Keratinocyte (primary cell): ENCODE data around the gene SLN. TPM values are rescaled to one million over a fixed set of nuclear protein-coding genes. Genes with fewer than 3 reads are reported as not detected.

Source experiments
- DNase-seq: peaks from one replicate; pipeline ENCODE4 v3.0.0-alpha.2; 2011; ENCODE audit warnings: low read depth, missing footprints, low spot score
- FAIRE-seq: peaks from 2 replicates; lab custom pipeline; 2011; peaks lifted over from hg19 to GRCh38; lab: Jason Lieb, UNC
- H2AFZ ChIP-seq: 2 replicates; pipeline ENCODE4 v1.6.0; 2012; ENCODE audit warnings: low read length, control low read depth, inconsistent platforms; ENCODE audit not compliant: control insufficient read depth
- H3K27ac ChIP-seq: 2 replicates; pipeline ENCODE4 v1.5.1; 2011; ENCODE audit warnings: low read length; ENCODE audit not compliant: control insufficient read depth, insufficient read depth
- H3K27me3 ChIP-seq: 3 replicates; pipeline ENCODE4 v1.6.0; 2011; ENCODE audit warnings: low read length; ENCODE audit not compliant: control insufficient read depth, insufficient read depth; ENCODE audit errors: extremely low read depth
- H3K36me3 ChIP-seq, 2 experiments: 2 replicates in 1 of 2; 3 replicates in 1 of 2; pipeline ENCODE4 v1.5.1; 2011; ENCODE audit warnings: low read length in 2 of 2, mild to moderate bottlenecking in 1 of 2; ENCODE audit not compliant: control insufficient read depth in 2 of 2, insufficient read depth in 2 of 2; ENCODE audit errors: extremely low read depth in 1 of 2
- H3K4me1 ChIP-seq: 3 replicates; pipeline ENCODE4 v1.5.1; 2011; ENCODE audit warnings: low read length; ENCODE audit not compliant: control insufficient read depth, insufficient read depth; ENCODE audit errors: extremely low read depth
- H3K4me2 ChIP-seq: 3 replicates; pipeline ENCODE4 v1.6.0; 2011; ENCODE audit warnings: low read depth, low read length; ENCODE audit not compliant: control insufficient read depth, insufficient read depth; ENCODE audit errors: extremely low read depth
- H3K4me3 ChIP-seq, 3 experiments: fragments of 200-600 bp in 1 of 3; sonication (generic) in 1 of 3; 2 replicates in 2 of 3; 3 replicates in 1 of 3; pipeline ENCODE4 v1.5.1; 2011 to 2016; ENCODE audit warnings: low read length in 3 of 3, mild to moderate bottlenecking in 3 of 3, control low read depth in 2 of 3, inconsistent platforms in 1 of 3, low read depth in 1 of 3, mixed read lengths in 1 of 3, mixed run types in 1 of 3, moderate library complexity in 1 of 3; ENCODE audit not compliant: control insufficient read depth in 2 of 3, insufficient read depth in 2 of 3; ENCODE audit errors: extremely low read depth in 1 of 3
- H3K79me2 ChIP-seq: 2 replicates; pipeline ENCODE4 v1.6.0; 2012; ENCODE audit warnings: low read length; ENCODE audit not compliant: control insufficient read depth, insufficient read depth
- H3K9ac ChIP-seq: 3 replicates; pipeline ENCODE4 v1.6.0; 2011; ENCODE audit warnings: low read length; ENCODE audit not compliant: control insufficient read depth, insufficient read depth; ENCODE audit errors: extremely low read depth
- H3K9me1 ChIP-seq: 3 replicates; pipeline ENCODE4 v1.6.0; 2011; ENCODE audit warnings: low read length; ENCODE audit not compliant: control insufficient read depth, insufficient read depth; ENCODE audit errors: extremely low read depth
- H3K9me3 ChIP-seq: 2 replicates; pipeline ENCODE4 v1.5.1; 2012; ENCODE audit warnings: low read depth, low read length; ENCODE audit not compliant: control insufficient read depth
- H4K20me1 ChIP-seq: 3 replicates; pipeline ENCODE4 v1.6.0; 2011; ENCODE audit warnings: low read length; ENCODE audit not compliant: control insufficient read depth, insufficient read depth; ENCODE audit errors: extremely low read depth
- EZH2 ChIP-seq: IDR thresholded peaks from one replicate; pipeline ENCODE4 v1.6.1; 2012; ENCODE audit warnings: inconsistent platforms, mild to moderate bottlenecking, low read length, moderate library complexity
- dilution Hi-C: fragments of 300-500 bp; cut with MboI; formaldehyde crosslinking; loops from one replicate; pipeline ENCODE4 v1.7.0; 2020; ENCODE audit warnings: low sequenced_read_pairs; ENCODE audit not compliant: extremely low pct_ligation_motif_present
- polyA plus RNA-seq, 5 experiments: library from polyadenylated mRNA; depleted of rRNA in 3 of 5; stranded (reverse) in 3 of 5; stranded (forward) in 1 of 5; unstranded in 1 of 5; fragments of >200 nt; gene quantifications; 1 replicate in 1 of 5; 2 replicates in 3 of 5; 3 replicates in 1 of 5; pipeline versions ENCODE4 v1.2.1 to v1.2.3, GENCODE V29; 2011 to 2012; ENCODE audit warnings: missing spikeins in 2 of 5, low read depth in 1 of 5, low replicate concordance in 1 of 5
- TF ChIP-seq, protein P1 (sequence below), 3 experiments: IDR thresholded peaks in 1 of 3; conservative IDR thresholded peaks in 1 of 3; optimal IDR thresholded peaks in 1 of 3; 2 replicates in 2 of 3; 3 replicates in 1 of 3; pipeline versions ENCODE3 to v1.5.1; 2011; ENCODE audit warnings: low read length in 3 of 3, mild to moderate bottlenecking in 3 of 3, moderate library complexity in 2 of 3, control low read depth in 1 of 3, inconsistent platforms in 1 of 3; ENCODE audit not compliant: insufficient read depth in 2 of 3; ENCODE audit errors: extremely low read depth in 1 of 3

Gene SLN
- polyA plus RNA-seq, 1 donor (not counting 4 experiments of a cell fraction or from before 2014, with no cell fraction given) = 0.12 TPM

DNA sequence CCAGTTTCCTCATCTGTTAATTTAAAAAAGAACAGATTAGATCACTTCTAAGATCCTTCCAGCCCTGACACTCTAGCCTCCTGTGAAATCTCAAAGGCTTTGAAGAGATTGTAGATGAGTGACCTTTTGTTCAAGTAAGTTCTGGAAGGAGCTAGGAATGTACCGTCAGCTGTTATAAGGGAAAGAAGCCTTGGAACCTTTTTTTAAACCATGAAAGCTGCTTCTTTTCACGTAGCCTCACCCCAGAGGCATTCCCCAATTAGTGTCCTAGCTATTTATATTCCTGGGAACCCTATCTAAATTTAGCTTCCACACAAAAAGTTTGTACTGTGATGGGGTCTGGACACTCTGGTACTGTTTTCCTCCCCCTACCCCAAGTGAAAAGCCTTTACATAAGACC is 35.8 kb upstream of the SLN start:
- Histone ChIP-seq H4K20me1 (no peaks in the 10 kb centered on the region), H3K4me2 (no peak overlapping the region), H3K4me1 (no peaks in the 10 kb centered on the region), H3K79me2 (no peaks in the 10 kb centered on the region), H3K9me1 (no peaks in the 10 kb centered on the region), H3K4me3 (no peak overlapping the region), H3K36me3 (no peaks in the 10 kb centered on the region), H3K27ac (no peak overlapping the region), H2AFZ (no peak overlapping the region), H3K9ac (no peak overlapping the region), H3K27me3 (no peaks in the 10 kb centered on the region), H3K9me3 (no peaks in the 10 kb centered on the region)
- no peak for DNase-seq
- TF ChIP-seq, protein P1, sequence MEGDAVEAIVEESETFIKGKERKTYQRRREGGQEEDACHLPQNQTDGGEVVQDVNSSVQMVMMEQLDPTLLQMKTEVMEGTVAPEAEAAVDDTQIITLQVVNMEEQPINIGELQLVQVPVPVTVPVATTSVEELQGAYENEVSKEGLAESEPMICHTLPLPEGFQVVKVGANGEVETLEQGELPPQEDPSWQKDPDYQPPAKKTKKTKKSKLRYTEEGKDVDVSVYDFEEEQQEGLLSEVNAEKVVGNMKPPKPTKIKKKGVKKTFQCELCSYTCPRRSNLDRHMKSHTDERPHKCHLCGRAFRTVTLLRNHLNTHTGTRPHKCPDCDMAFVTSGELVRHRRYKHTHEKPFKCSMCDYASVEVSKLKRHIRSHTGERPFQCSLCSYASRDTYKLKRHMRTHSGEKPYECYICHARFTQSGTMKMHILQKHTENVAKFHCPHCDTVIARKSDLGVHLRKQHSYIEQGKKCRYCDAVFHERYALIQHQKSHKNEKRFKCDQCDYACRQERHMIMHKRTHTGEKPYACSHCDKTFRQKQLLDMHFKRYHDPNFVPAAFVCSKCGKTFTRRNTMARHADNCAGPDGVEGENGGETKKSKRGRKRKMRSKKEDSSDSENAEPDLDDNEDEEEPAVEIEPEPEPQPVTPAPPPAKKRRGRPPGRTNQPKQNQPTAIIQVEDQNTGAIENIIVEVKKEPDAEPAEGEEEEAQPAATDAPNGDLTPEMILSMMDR (optimal IDR thresholded peaks at IDR 0.05 in 1 of 3, IDR thresholded peaks at IDR 0.05 in 1 of 3, conservative IDR thresholded peaks at IDR 0.05 in 1 of 3; ENCODE audit: extremely low read depth in 1 of 3, insufficient read depth in 2 of 3, low read length in 3 of 3) = no peak
- no peak for TF ChIP-seq EZH2
- FAIRE-seq = no peak
- dilution Hi-C loops = no loop called here

DNA sequence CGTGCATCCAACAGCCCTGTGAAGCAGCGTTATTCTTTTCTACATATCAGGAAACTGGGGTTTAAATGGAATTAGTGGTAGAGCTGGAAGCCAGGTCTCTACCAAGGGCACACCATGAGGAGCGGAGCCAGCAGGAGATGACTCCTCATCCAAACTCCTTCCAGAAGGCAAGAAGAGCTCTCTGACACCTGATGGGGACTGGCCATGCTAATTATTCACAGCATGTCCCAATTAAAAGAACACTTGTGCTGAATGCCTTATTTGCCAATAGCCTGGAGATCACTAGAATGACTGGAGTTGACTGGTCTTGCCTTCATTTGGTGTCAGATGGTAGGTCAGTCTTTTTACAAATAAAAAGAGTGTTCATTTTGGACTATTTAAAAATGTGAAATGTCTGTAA is 32.9 kb upstream of the SLN start:
- dilution Hi-C loops = no loop called here
- Histone ChIP-seq H3K4me1 (no peaks in the 10 kb centered on the region), H3K4me2 (no peak overlapping the region), H4K20me1 (no peaks in the 10 kb centered on the region), H3K9ac (no peak overlapping the region), H3K36me3 (no peaks in the 10 kb centered on the region), H3K27me3 (no peaks in the 10 kb centered on the region), H3K79me2 (no peaks in the 10 kb centered on the region), H2AFZ (no peak overlapping the region), H3K9me3 (no peaks in the 10 kb centered on the region), H3K9me1 (no peaks in the 10 kb centered on the region), H3K27ac (no peak overlapping the region), H3K4me3 (no peak overlapping the region)
- FAIRE-seq (no peak), DNase-seq (no peak)
- TF ChIP-seq, protein P1 (optimal IDR thresholded peaks at IDR 0.05 in 1 of 3, IDR thresholded peaks at IDR 0.05 in 1 of 3, conservative IDR thresholded peaks at IDR 0.05 in 1 of 3; ENCODE audit: extremely low read depth in 1 of 3, insufficient read depth in 2 of 3, low read length in 3 of 3) = no peak
- no peak for TF ChIP-seq EZH2
